GM21447 (cell line): ENCODE results near the gene ANKRD55.
A peak's percentile ranks its signal among the peaks of the same experiment; 100 is the strongest.

ENCODE experiments used
- ATAC-seq: cut with Tn5 transposase; IDR thresholded peaks from one replicate; pipeline ENCODE4 v1.9.1; 2021; ENCODE audit not compliant: unreplicated experiment

The ANKRD55 gene

GRCh38 chr5:56054666-56055065 lies 178.5 kb downstream of the ANKRD55 start:
- ATAC-seq = no peak

DNA sequence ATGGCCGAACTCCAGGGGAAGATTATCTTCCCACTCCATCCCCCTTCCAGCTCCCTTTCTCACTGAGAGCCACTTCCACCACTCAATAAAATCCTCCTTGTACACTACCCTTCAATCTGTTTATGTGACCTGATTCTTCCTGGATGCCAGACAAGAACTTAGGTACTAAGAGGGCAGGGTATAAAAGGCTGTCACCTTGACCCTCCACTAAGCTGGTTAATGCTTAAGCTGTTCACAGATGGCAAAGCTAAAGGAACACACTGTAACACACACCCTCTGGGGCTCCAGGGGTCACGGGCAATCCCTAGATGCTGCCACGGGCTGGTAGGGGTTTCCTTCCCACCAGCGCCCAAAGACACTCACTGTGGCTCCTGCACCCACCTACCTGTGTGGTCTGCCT lies 179.8 kb downstream of the ANKRD55 start:
- no peak for ATAC-seq

GRCh38 chr5:56052735-56053134 lies 180.4 kb downstream of the ANKRD55 start:
- no peak for ATAC-seq

DNA sequence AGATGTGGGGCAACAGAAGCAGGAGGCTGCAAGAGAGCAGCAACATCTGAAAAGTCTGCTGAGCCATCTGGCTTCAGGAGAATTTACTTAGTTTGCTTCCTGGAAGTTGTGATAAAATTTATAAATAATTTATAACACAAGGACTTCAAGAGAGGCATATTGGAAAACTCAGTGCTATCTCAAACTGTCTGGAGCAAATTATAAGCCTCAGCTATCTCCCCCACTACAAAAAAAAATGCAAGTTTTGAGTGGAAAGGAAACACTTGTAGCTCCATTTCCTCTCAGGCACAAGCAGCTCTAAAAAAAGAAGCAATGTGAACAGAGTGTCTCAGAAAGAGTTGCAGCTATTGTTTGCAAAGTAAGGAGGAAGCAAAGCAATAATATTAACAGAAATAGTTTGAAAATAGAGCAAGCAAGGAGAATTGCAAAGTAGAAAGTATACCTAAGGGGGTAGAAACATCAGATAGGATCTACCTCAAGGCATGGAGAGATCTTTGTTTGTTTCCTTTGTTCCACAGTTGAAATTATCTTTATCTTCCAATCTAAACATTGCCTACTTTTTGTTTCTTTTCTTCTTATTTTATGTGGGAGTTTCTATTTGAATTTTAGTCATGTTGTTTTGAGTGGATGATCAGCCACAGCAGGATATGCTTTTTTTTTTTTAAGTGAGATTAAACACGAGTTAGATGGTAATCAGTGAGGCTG lies 182.4 kb downstream of the ANKRD55 start:
- peak; percentile 63 for ATAC-seq
